ENCODE data around the gene FOSL2.

The FOSL2 gene

DNA sequence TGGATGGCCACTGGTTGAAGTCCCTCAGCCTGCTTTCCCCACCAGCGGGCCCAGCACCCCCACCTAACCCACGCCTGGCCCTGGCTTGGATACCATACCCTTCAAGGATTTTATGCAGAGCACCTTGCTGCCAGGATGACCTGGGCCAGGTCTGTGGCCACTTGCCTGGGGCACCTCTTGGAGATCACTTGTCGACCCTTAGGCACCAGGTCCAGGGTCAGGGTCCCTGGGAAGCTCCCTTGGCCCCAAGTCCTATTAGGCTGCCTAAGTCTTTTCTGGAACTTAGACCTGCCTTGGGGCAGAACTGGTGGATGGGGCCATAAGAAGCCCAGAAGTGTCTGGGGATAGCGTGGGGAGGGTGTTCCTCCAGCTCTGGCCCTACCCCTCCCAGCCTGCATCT lies 39.1 kb downstream of the FOSL2 start:
- TF ChIP-seq, protein P1, sequence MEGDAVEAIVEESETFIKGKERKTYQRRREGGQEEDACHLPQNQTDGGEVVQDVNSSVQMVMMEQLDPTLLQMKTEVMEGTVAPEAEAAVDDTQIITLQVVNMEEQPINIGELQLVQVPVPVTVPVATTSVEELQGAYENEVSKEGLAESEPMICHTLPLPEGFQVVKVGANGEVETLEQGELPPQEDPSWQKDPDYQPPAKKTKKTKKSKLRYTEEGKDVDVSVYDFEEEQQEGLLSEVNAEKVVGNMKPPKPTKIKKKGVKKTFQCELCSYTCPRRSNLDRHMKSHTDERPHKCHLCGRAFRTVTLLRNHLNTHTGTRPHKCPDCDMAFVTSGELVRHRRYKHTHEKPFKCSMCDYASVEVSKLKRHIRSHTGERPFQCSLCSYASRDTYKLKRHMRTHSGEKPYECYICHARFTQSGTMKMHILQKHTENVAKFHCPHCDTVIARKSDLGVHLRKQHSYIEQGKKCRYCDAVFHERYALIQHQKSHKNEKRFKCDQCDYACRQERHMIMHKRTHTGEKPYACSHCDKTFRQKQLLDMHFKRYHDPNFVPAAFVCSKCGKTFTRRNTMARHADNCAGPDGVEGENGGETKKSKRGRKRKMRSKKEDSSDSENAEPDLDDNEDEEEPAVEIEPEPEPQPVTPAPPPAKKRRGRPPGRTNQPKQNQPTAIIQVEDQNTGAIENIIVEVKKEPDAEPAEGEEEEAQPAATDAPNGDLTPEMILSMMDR (IDR thresholded peaks at IDR 0.05; ENCODE audit: insufficient read depth, low read length, poor library complexity, severe bottlenecking), result no peak
- H3K4me3 ChIP-seq (replicated peaks; ENCODE audit: low read depth, low read length), result no peak overlapping the region
- DNase-seq (ENCODE audit: extremely low read depth, insufficient read length), result no peak
- no peaks in the 10 kb centered on the region; the same call in 1 of the 2 replicates for H3K27me3 ChIP-seq (replicated peaks; ENCODE audit: control insufficient read depth, insufficient read depth, low read length)
- H3K36me3 ChIP-seq (ENCODE audit: control insufficient read depth, insufficient read depth, low read length), result no peaks in the 10 kb centered on the region

DNA sequence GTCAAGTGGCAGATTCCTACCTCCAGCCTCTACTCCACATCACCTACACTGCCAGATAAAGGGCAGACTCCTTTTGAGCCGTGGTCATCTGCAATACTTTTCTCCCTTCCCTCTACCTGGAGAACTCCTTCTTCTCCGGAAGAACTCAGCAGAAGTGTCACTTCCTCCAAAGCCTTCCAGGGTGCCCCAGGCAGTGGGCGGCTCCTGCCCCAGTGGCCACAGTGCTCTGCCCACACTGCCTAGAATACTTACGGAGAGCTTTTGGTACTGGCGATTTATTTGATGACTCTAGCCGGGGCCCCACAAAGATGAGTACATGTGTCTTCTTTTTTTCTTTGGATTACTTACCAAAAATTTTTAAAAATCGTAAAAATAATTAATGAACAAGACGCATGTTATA lies 39.7 kb downstream of the FOSL2 start:
- no peaks in the 10 kb centered on the region for H3K27me3 ChIP-seq (replicated peaks; ENCODE audit: control insufficient read depth, insufficient read depth, low read length)
- no peak overlapping the region for H3K4me3 ChIP-seq (replicated peaks; ENCODE audit: low read depth, low read length)
- no peaks in the 10 kb centered on the region for H3K36me3 ChIP-seq (ENCODE audit: control insufficient read depth, insufficient read depth, low read length)
- DNase-seq (ENCODE audit: extremely low read depth, insufficient read length), result no peak
- TF ChIP-seq, protein P1 (IDR thresholded peaks at IDR 0.05; ENCODE audit: insufficient read depth, low read length, poor library complexity, severe bottlenecking), result no peak

DNA sequence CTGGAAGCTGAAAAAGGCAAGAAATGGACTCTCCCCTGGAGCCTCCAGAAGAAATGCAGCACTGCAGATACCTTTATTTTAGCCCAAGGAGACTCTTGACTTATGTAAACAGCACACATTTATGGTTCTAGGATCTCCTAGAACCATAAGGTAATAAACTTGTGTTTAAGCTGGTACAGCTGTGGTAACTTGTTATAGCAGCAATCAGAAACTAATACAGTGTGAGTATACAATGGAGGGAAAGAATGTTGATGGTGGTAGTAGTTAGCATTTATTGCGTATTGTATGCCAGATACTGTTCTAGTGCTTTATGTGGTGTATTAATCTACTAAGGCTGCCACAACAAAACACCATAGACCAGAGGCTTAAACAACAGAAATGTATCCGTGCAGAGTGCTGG lies 40.6 kb downstream of the FOSL2 start:
- Histone ChIP-seq H3K4me3 (replicated peaks; ENCODE audit: low read depth, low read length) (no peak overlapping the region), H3K36me3 (ENCODE audit: control insufficient read depth, insufficient read depth, low read length) (no peaks in the 10 kb centered on the region), H3K27me3 (replicated peaks; ENCODE audit: control insufficient read depth, insufficient read depth, low read length) (no peaks in the 10 kb centered on the region)
- no peak for DNase-seq (ENCODE audit: extremely low read depth, insufficient read length)
- TF ChIP-seq, protein P1 (IDR thresholded peaks at IDR 0.05; ENCODE audit: insufficient read depth, low read length, poor library complexity, severe bottlenecking), result no peak

DNA sequence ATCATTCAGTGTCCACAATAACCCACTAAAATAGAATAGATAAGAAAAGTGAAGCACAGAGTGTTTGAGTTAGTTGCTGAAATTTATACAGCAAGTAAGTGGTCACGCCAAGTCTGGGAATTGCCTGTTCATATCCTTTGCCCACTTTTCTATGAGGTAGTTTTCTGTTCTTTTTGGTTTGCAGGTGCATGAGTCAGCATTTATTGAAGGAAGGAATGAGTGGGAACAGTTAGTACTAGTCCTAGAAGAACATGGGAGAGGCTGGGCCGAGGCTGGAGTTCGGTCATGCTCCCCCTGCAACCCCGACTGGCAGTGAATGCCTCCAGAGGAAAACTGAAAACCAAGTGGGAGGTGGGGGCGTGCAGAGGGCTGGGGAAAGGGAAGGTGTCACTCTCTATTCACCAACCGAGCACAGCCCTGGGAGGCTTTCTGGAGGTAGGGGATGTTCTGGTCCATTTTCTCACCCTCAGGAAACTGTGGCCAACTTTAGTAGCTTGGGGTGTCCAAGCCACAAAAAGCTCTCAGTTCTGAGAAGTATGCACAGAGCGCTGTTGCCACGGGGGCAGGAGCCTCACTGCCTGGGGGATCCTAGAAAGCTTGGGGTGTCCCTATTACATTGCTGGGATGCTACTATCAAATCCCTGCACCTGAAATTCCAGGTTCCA lies 41.4 kb downstream of the FOSL2 start:
- Histone ChIP-seq H3K36me3 (ENCODE audit: control insufficient read depth, insufficient read depth, low read length) (no peaks in the 10 kb centered on the region), H3K27me3 (replicated peaks; ENCODE audit: control insufficient read depth, insufficient read depth, low read length) (no peaks in the 10 kb centered on the region), H3K4me3 (replicated peaks; ENCODE audit: low read depth, low read length) (no peak overlapping the region)
- no peak for DNase-seq (ENCODE audit: extremely low read depth, insufficient read length)
- TF ChIP-seq, protein P1 (IDR thresholded peaks at IDR 0.05; ENCODE audit: insufficient read depth, low read length, poor library complexity, severe bottlenecking), result no peak

DNA sequence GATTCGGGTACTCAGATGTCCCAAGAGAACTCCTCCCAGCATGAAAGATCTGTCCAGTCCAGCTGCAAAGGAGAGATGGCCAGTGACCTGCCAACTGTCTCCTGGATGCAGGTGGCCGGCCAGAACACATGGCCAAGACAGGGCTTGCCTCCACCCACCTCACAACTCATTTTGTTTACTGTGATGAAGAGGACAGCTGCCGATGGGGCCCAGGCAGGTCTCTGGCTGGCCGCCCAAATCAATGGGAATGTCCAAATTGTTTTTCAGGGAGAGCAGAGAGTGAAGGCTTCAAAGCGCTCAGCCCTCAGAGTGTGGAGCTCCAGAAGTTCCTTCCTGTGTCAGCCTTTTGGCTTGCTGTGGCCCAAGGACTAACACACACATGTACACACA lies 41.9 kb downstream of the FOSL2 start:
- Histone ChIP-seq H3K27me3 (replicated peaks; ENCODE audit: control insufficient read depth, insufficient read depth, low read length) (no peaks in the 10 kb centered on the region), H3K4me3 (replicated peaks; ENCODE audit: low read depth, low read length) (no peak overlapping the region), H3K36me3 (ENCODE audit: control insufficient read depth, insufficient read depth, low read length) (no peaks in the 10 kb centered on the region)
- TF ChIP-seq, protein P1 (IDR thresholded peaks at IDR 0.05; ENCODE audit: insufficient read depth, low read length, poor library complexity, severe bottlenecking), result no peak
- no peak for DNase-seq (ENCODE audit: extremely low read depth, insufficient read length)

DNA sequence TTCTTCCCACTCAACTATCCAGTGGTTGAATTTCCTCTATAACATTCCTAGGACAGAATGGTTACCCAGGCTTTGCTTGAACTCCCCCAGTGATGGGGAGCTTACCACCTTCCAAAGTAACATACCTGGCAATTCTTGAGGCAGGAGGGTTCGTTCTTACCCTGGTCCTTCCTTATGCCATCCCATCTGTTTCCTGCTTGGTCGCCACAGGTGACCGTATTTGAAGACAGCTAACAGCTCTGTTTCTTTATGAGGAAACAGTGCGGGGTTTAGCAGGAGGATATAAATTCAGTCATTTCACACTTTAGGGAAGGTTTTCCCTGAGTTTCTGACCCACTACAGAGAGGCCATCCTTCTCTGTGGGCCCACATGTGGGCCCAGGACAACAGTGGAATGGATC lies 42.6 kb downstream of the FOSL2 start:
- no peaks in the 10 kb centered on the region for H3K27me3 ChIP-seq (replicated peaks; ENCODE audit: control insufficient read depth, insufficient read depth, low read length)

More for the DNA sequence above, 42.6 kb downstream of the FOSL2 start:
- DNase-seq (ENCODE audit: extremely low read depth, insufficient read length), result no peak
- H3K4me3 ChIP-seq (replicated peaks; ENCODE audit: low read depth, low read length), result no peak overlapping the region
- TF ChIP-seq, protein P1 (IDR thresholded peaks at IDR 0.05; ENCODE audit: insufficient read depth, low read length, poor library complexity, severe bottlenecking), result no peak
- no peaks in the 10 kb centered on the region for H3K36me3 ChIP-seq (ENCODE audit: control insufficient read depth, insufficient read depth, low read length)
